Ecto neural progenitor cell (in vitro differentiated cells): ENCODE measurements around the gene PFDN2.
"Not testable (repeated sequence)": the region's sequence is repeated elsewhere in the genome, so short reads cannot be mapped to it uniquely, and the experiment has no call there.

ENCODE experiments used
- DNase-seq: peaks from one replicate; pipeline ENCODE4 v3.0.0-alpha.2; 2018; ENCODE audit warnings: low spot score

PFDN2 gene

DNA sequence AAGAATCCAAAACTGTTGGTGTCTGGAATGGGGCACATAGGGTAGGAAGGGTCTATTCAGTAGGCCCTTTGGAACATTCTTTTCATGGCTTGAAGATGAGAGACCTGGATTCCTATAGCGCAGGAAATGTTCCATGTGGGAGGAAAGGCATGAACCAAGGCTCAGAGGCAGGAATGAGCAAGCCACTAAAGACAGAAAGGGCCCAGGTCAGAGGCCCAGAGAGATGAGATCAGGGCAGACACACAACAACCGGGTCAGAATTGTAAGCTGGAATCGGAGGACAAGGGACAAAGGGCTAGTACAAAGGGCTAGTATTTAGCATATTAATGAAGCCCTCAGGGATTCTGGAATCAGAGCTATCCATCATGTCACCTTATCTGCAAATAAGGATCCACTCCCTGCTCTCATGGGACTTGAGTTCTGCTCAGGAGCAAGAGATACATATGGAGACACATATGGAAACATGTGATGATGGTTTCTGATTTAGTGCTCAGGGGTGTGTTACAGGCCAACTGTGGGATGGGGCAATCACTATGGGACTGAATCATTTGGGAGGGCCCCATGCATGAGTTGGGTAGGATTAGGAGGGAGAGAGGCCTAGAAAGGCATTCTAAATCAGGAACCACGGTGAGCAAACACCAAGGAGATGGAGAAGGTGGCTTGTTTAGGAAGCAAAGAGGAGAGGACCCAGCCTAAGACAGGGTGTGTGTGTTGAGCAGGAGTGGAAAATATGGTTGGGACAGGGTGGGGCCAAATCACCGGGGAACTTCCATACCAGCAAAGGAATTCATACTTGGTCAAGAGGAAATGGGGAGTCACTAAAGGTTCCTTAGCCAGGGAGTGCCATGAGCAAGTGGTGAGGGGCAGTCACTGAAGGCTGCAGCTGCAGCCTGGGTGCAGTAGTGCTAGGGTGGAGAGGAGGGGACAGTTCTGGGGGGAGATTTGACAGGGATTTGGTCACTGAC, 37.1 kb downstream of the PFDN2 start:
- peak; percentile 28 for DNase-seq

GRCh38 chr1:161079436-161080110, 38.3 kb downstream of the PFDN2 start:
- DNase-seq = no peak

DNA sequence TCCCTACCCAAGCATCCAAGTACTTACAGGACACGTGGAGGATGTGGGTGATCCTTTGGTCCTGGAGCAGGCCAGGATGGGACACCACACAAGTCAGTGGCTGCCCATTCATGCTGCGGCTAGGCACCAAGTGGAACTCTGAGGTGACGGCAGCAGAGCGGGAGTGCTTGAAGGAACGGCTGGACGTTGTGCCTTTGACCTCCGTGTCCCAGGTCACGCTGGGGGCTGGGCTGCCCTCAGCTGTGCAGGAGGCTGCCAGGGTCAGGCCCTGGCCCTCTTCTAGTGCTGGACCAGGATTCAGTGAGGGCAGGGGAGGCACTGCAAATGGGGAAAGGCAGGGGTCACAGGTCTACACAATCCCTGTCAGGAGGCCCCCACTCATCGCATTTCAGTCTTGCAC, 40.4 kb downstream of the PFDN2 start:
- DNase-seq = no peak

GRCh38 chr1:161076410-161076809, 41.4 kb downstream of the PFDN2 start:
- no peak for DNase-seq

DNA sequence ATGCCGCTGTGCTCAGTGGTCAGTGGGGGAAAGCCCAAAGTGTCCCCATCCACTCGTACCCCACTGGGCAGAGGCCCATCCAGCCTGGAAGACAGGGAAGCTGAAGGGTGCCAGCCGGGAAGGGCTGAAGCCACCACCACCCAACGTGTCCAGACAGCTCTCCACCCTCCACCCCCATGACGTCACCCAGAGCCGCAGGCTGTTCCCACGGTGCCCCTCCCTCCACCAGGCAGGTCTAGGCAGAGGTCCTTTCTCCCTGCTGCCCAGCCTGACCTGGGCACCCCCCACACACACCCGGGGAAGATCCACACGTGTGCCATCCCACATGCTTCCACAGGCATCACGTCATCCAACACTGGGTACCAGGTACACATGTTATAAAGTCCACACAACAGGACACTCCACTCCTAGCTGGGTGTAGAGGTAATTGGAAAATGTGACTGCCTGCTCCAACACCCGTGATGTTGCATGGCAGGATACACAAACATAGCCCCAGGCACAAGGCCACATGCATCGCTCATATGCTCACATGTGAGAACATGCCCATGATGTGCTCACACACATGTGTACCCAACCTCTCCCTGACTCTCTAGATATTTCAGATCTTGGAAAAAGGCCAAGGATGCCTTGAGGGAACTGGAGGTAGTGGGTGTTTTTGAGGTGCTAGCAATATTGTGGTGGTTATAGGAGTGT, 43.0 kb downstream of the PFDN2 start:
- no peak for DNase-seq

GRCh38 chr1:161073474-161074121, 44.2 kb downstream of the PFDN2 start:
- DNase-seq = no peak

DNA sequence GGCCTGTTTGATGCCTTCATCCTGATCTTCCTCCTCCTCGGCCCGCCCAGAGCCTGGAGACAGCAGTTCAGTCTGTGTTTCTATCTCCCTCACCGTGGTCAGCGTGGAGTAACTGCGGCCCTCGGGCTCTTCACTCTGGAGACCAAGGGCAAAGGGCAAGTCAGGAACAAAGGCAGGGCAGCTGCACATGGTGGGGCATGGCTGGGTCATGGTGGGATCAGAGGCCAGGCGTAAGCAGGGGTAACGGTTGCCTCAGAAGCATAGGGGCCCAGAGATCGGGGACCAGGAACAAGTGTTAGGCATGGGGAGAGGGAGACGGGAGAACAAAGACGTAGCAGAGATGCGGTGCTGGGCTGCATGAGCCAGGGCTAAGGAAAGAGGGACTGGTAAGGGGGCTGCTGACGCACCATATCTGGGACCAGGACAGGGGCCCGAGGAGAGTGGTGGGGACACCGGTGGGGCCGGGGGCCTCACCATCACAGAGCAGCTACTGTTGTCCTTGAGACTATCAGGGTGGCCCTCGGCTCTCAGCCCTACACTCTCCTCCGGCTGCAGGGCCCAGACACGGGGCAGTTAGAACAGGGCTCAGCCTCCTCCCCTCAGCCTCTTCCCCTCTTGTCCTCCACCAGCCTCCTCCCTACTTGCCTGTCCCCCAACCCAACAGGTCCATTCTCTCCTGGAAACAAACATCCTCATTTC, 44.9 kb downstream of the PFDN2 start:
- DNase-seq = no peak

DNA sequence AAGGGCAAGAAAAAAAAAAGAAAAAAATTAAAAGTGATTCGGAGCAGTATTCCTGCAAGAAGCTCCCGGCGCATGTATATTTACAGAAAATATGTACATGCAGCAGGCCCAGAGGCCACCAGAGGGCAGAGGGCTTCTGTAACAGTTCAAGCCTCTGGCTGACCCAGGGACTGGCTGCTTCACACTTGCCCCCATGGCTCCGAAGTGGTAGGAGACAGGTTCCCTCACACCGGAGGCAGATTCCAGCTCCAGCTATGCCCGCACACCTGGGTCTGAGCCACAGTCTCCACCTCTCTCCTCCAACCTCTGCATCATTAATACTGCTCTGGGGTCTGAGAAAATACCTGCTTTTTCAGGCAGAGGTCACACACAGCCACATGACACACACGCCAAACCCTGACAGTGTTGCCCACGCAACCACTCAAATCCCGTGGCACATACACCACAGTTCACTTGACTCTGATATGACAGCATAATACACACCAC, 45.9 kb downstream of the PFDN2 start:
- DNase-seq = peak; percentile 74

DNA sequence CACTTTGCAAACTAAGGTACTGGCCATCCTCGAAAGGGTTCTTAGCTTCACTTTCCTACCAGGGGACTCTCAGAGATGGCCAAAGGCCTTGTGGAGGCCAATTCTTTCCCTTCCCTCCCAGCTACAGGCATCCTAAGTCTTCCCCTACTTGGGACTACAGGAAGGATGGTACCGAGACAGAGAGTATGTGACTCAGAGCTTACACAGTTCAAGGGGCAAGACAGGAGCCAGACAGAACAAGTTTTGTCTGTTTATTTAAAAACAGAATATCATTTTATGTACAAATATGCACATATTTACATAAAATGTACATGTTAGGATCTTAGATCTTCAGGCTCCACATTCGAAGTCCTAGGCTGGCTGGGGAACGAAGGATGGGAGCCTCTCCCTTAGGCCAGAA, 47.1 kb downstream of the PFDN2 start:
- DNase-seq = no peak

GRCh38 chr1:161069731-161070270, 48.0 kb downstream of the PFDN2 start, which contains the start of gene ARHGAP30:
Gene ARHGAP30, minus strand, starts transcription at chr1:161069891. Its CDS starts 267 bp downstream, at chr1:161069624.
- DNase-seq = no peak

GRCh38 chr1:161069241-161069640, 48.6 kb downstream of the PFDN2 start:
- no peak for DNase-seq

DNA sequence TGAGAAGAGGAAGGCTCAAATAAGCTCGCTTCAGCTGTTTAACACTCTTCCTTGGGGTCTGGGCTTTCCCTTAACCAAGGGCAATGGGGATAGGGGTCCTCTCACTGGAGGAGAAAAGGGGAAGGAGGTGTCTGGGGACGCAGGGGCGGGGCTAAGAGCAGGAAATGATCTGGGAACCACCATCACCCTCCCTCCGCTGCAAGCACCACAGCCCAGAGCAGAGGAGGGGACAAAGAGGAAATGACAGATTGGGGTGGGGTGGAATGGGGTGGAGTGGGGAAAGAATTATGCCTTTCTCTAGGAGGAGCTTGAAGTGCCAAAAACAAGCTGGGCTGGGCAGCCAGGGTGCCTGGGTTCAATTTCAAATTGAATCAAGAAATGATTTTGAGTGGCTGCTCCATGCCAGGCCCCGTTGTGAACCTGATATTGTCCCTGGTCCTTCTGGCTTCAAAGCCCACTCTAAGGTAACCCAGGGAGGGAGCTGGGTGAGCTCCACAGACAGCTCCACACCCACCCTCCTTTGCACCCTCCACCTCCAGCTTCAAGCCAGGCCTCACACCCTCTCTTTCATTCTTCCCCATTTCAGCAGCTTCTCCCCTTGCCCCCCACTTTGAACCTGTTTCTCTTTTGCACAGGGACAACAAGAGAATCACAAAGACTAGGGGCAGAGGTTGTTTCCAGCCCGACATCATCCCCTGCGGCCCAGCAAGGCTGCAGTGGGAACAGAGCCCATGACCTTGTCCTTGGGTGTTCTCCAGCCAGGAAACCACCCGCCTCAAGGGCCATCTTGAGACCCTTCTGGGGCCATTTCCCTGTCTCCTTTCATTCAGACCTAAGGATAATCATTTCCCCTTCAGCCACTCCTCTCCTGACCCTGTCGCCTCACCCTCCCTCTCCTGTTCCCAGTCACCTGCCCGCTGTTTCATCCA, 49.3 kb downstream of the PFDN2 start:
- no peak for DNase-seq

- DNase-seq = no peak
These were observed 51.1 kb downstream of the PFDN2 start for GRCh38 chr1:161066694-161067093.

DNA sequence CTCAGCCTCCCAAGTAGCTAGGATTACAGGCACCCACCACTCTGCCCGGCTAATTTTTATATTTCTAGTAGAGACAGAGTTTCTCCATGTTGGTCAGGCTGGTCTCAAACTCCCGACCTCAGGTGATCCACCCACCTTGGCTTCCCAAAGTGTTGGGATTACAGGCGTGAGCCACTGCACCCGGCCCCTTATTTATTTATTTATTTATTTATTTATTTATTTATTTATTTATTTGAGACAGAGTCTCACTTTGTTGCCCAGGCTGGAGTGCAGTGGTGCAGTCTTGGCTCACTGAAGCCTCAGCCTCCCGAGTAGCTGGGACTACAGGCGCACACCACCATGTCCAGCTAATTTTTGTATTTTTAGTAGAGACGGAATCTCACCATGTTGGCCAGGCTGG, 52.2 kb downstream of the PFDN2 start:
- not testable (repeated sequence) for DNase-seq

GRCh38 chr1:161063936-161064335, 53.9 kb downstream of the PFDN2 start:
- not testable (repeated sequence) for DNase-seq

- DNase-seq = no peak
These were observed 56.4 kb downstream of the PFDN2 start for GRCh38 chr1:161061419-161061818.

- DNase-seq = no peak
These were observed 58.5 kb downstream of the PFDN2 start for GRCh38 chr1:161059293-161059692.

DNA sequence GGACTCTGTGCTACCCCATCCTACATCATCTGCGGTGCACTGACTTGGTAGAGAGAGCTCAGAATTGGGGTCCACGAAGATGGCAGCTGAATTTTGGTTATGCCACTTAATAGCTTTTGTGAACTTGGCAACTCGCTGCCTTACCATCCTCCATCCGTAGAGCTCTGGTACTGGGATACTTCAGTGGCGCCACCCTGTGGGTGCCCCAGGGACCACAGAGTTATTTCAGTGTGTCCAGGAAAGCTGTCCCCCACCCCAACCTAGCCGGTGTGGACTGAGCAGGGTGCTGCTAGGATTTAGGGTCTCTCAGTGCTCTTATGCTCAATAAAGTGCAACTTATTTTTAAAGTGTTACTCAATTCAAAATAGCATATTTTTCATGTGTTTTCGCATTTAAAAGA, 63.0 kb downstream of the PFDN2 start:
- no peak for DNase-seq

DNA sequence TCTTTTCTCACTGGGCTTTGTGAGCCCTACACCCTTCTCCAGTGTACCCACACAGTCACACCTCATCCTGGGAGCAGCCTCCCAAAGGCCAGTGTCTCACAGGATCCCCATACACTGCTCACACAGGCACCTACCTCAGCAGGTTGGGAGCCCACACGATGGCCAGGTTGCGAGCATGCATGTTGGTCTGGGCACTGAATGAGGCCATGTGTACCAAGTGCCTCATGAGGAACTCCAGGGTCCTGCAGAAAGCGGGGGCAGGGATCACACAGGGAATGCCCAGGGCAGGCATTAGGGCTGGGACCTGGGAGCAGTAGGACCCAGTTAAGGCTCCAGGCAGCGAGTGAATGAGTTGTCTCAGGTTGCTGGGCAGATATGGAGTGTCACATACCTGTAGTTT, 63.6 kb downstream of the PFDN2 start:
- DNase-seq = no peak

GRCh38 chr1:161052899-161053298, 64.9 kb downstream of the PFDN2 start:
- DNase-seq = no peak
